Measurements from ENCODE around the gene SERPINB12.

Gene SERPINB12

DNA sequence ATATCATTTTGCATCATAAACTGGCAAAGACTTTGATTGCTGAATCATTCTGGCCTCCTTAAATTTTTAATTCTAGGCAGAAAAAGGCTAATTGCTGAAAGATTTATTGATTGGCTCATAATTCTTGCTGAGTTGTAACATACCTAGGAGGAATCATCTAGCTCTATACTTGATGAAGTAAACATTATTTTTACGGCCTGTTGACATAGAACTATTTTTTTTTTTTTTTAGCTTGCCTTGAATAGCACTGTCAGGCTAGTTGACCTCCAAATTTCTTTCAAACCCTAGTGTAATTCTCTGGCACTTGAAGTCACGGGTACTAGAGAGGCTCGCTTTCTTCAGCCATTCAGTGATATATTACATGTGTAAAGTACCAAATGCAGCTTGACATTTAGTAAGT is 2.8 kb downstream of the SERPINB12 start:
- H3K4me3 ChIP-seq (ENCODE audit: low read depth, low read length), result no peak overlapping the region
- no peak for TF ChIP-seq CTCF (IDR thresholded peaks at IDR 0.05; ENCODE audit: borderline replicate concordance, insufficient read depth, low read depth, low read length)

DNA sequence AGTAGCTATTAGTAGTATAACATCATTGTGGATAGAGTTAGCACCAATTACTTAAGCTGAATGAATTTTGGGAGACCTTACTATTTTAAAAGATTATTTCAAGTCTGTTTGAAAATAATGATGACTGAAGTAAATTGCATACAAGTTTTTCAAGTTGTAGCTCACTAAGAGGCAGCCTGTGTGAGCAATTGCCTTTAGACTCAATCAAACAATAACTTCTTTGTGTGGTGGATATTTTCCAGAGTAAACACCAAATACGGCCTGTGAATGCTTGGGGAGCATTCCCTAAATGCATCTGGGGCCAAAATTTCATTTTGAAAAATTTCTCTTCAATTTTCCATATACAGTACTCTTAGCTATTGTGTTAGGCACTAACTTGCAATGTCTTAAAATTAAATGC is 7.9 kb downstream of the SERPINB12 start:
- no peak overlapping the region for H3K4me3 ChIP-seq (ENCODE audit: low read depth, low read length)
- TF ChIP-seq CTCF (IDR thresholded peaks at IDR 0.05; ENCODE audit: borderline replicate concordance, insufficient read depth, low read depth, low read length), result no peak

DNA sequence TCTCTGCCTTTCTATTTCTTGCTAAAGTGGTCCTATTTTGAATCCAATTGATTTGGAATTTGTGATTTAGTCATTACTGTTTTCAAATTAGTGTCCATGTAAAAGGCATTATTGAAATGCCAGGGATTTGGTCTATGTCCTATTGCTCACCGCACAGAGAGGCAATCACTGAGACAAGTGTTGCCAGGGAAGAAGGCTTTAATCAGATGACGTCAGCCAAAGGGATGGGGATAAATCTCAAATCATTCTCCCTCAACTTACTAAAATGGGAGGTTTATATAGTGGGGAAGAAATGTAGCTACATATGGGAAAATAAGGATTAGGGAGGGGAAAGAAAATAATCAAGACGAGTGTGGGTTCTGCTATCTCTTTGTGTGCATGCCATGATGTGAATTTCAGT is 9.6 kb downstream of the SERPINB12 start:
- no peak overlapping the region for H3K4me3 ChIP-seq (ENCODE audit: low read depth, low read length)
- TF ChIP-seq CTCF (IDR thresholded peaks at IDR 0.05; ENCODE audit: borderline replicate concordance, insufficient read depth, low read depth, low read length), result no peak

DNA sequence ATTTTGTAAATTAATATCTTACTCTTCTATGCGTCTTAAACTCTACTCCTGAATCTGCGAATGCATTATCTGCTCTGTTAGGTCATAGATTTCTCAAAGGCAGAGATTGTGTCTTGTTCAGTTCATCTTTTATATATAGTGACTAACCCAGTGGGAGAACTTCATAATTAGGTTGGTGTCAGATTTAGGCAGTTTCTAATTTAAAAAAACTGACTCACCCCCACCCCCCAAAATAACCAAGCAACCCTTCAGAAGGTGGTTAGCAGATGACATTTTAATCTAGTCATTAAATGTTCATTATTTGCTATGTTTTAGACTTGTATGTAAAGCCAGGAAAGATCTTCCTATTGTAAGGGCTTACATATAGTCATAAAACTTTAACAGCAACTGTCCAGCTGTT is 10.4 kb downstream of the SERPINB12 start:
- no peak overlapping the region for H3K4me3 ChIP-seq (ENCODE audit: low read depth, low read length)
- TF ChIP-seq CTCF (IDR thresholded peaks at IDR 0.05; ENCODE audit: borderline replicate concordance, insufficient read depth, low read depth, low read length), result no peak

- no peak for TF ChIP-seq CTCF (IDR thresholded peaks at IDR 0.05; ENCODE audit: borderline replicate concordance, insufficient read depth, low read depth, low read length)
- no peak overlapping the region for H3K4me3 ChIP-seq (ENCODE audit: low read depth, low read length)
Measured at GRCh38 chr18:63553081-63553480, 10.9 kb downstream of the SERPINB12 start.

DNA sequence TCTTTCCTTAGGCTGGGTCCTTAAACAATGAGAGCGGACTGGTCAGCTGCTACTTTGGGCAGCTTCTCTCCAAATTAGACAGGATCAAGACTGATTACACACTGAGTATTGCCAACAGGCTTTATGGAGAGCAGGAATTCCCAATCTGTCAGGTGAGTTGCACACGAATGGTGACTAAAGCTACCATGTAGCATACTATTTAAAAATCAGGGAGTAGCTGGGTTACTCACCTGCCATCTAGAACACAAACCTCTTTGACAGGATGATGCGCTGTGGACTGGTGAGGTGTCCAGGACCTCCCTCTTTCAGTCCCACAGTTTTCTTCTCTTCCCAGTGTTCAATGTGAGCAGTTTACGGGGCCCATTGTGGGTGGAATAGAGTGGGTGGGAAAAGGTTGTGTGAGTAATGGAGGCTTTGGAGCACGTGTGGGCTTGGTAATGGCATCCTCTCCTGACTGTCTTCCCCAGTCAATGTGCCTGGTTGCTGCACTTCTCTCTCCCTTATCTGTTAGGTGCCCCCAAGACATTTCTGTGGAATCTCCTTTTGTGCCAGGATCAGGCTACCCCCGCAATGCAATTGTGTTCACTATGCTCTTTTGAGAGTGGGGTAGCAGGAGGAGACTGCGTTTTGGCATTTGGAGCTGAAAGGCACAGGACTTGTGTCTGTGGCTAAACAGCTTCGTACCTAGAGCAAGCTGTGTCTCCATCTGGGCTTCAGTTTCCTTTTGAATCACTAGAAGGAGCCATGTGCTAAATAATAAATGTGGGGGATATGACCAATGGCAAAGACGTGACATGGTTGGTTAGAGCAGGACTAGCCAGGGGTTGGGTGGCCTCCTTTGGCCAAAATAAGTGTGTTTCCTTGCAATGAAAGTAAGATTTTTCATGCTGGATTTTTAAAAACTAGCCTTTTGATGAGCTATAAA is 17.7 kb downstream of the SERPINB12 start:
- TF ChIP-seq CTCF (IDR thresholded peaks at IDR 0.05; ENCODE audit: borderline replicate concordance, insufficient read depth, low read depth, low read length), result no peak
- H3K4me3 ChIP-seq (ENCODE audit: low read depth, low read length), result no peak overlapping the region

GRCh38 chr18:63562284-63562683 is 20.1 kb downstream of the SERPINB12 start:
- H3K4me3 ChIP-seq (ENCODE audit: low read depth, low read length), result no peak overlapping the region
- no peak for TF ChIP-seq CTCF (IDR thresholded peaks at IDR 0.05; ENCODE audit: borderline replicate concordance, insufficient read depth, low read depth, low read length)

All from GM12875 (cell line).